ENCODE measurements around the gene GP2.

GRCh38 chr16:20263138-20263855 is 64.0 kb downstream of the GP2 start:
- TF ChIP-seq POLR2A (IDR thresholded peaks at IDR 0.05; ENCODE audit: low read depth, low read length) = no peak
- no peak for TF ChIP-seq CTCF (IDR thresholded peaks at IDR 0.05; ENCODE audit: extremely low read depth in 1 of 2, insufficient read depth in 1 of 2, low read depth in 1 of 2, low read length in 2 of 2)
- TF ChIP-seq MAX (IDR thresholded peaks at IDR 0.05; ENCODE audit: insufficient read depth, insufficient read length) = no peak

Measured in endothelial cell of umbilical vein (primary cell).